Measurements from ENCODE around the gene PSG4. TPM values are rescaled to one million over a fixed set of nuclear protein-coding genes. Genes with fewer than 3 reads are reported as not detected.
"Not testable (repeated sequence)": the region's sequence is repeated elsewhere in the genome, so short reads cannot be mapped to it uniquely, and the experiment has no call there.

Gene PSG4
- total RNA-seq, 1 experiment from 2014 or later = not detected

- H2AK5ac ChIP-seq (ENCODE audit: insufficient read length, low read length); H3K9ac ChIP-seq (ENCODE audit: extremely low read depth, insufficient read length, low read length); H3K4me1 ChIP-seq (ENCODE audit: insufficient read depth, low read length); H3K14ac ChIP-seq (ENCODE audit: insufficient read depth, low read length); H4K20me1 ChIP-seq (ENCODE audit: control insufficient read depth, insufficient read depth, insufficient read length); H3K23me2 ChIP-seq (ENCODE audit: insufficient read length, low read depth, low read length, poor library complexity, severe bottlenecking); H3K27ac ChIP-seq (ENCODE audit: insufficient read length, low read depth, low read length); DNase-seq; H2BK15ac ChIP-seq (ENCODE audit: low read depth, low read length); H2BK5ac ChIP-seq (ENCODE audit: insufficient read length, low read length); H3K56ac ChIP-seq (ENCODE audit: insufficient read length, low read depth, low read length); H3K27me3 ChIP-seq (ENCODE audit: insufficient read depth, low read length); H2BK20ac ChIP-seq (ENCODE audit: low read depth, low read length, poor library complexity, severe bottlenecking); H3K27ac Mint-ChIP-seq; H3K4me2 ChIP-seq (ENCODE audit: insufficient read depth, insufficient read length, low read length); H4K91ac ChIP-seq (ENCODE audit: insufficient read length, low read depth, low read length); H3K4me3 Mint-ChIP-seq; H3T11ph ChIP-seq (ENCODE audit: low read length); H3K4me1 Mint-ChIP-seq; H3K79me1 ChIP-seq (ENCODE audit: insufficient read depth, low read depth, low read length, poor library complexity, severe bottlenecking); H2BK120ac ChIP-seq (ENCODE audit: low read depth, low read length, poor library complexity, severe bottlenecking); H3K79me2 ChIP-seq (ENCODE audit: insufficient read depth, low read length); H3K27me3 Mint-ChIP-seq (ENCODE audit: low read depth); H3K18ac ChIP-seq (ENCODE audit: insufficient read length, low read depth, low read length); H2BK12ac ChIP-seq (ENCODE audit: insufficient read length, low read depth, low read length); H4K5ac ChIP-seq (ENCODE audit: insufficient read length, low read depth, low read length); H3K4ac ChIP-seq (ENCODE audit: low read depth, low read length); H4K8ac ChIP-seq (replicated peaks; ENCODE audit: insufficient read length, low read depth, low read length); H2AFZ ChIP-seq (ENCODE audit: low read length); H3K23ac ChIP-seq (ENCODE audit: insufficient read length, low read depth, low read length): not testable (repeated sequence)
- Mint-ChIP-seq H3K36me3 (ENCODE audit: insufficient read depth in 1 of 3, low read depth in 3 of 3) (peaks cover 0 to 17% (median 4%) of the 10 kb centered on the region in 3 experiments; a peak in 5 of 7 replicates), H3K9me3 (peaks cover 88% of the 10 kb centered on the region in 2 experiments)
- TF ChIP-seq CTCF (conservative IDR thresholded peaks at IDR 0.05) = peak; percentile 36; the same call in 2 of the 3 replicates
- no CpG with 5 or more reads among the region's 1 CpG for WGBS (ENCODE audit: extremely low coverage, insufficient read length, low lambda C conversion rate)
- H3K9me3 ChIP-seq (ENCODE audit: control insufficient read depth, low read depth, low read length) = peaks cover 34% of the 10 kb centered on the region
Observed at GRCh38 chr19:43179569-43180147, 25.8 kb downstream of the PSG4 start.

DNA sequence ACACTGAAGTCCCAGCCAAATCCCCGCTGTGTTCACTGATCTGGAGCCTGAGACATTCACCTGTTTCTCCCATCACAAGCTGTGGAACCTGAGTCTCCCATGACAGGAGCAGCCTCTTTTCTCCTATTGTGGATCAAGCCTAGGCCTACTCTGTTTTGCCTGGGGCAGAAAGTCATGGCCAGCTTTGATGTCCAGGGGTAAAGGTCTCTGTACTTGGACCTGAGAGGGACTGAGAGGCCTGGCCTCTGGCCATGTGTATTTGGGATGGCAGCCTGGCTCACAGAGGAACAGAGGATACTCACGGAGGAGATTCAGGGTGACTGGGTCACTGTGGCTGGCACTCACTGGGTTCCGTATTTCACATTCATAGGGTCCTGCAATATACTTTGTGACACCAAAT lies 26.9 kb downstream of the PSG4 start:
- H3K9me3 Mint-ChIP-seq = peaks cover 90% of the 10 kb centered on the region in 2 experiments
- H3K27ac Mint-ChIP-seq = not testable (repeated sequence)

More for the DNA sequence above, 26.9 kb downstream of the PSG4 start:
- H3K4me2 ChIP-seq (ENCODE audit: insufficient read depth, insufficient read length, low read length); H3K23me2 ChIP-seq (ENCODE audit: insufficient read length, low read depth, low read length, poor library complexity, severe bottlenecking); H3K4me1 ChIP-seq (ENCODE audit: insufficient read depth, low read length); H2BK120ac ChIP-seq (ENCODE audit: low read depth, low read length, poor library complexity, severe bottlenecking); H3K79me1 ChIP-seq (ENCODE audit: insufficient read depth, low read depth, low read length, poor library complexity, severe bottlenecking); H4K5ac ChIP-seq (ENCODE audit: insufficient read length, low read depth, low read length); H3K27me3 ChIP-seq (ENCODE audit: insufficient read depth, low read length); H2AK5ac ChIP-seq (ENCODE audit: insufficient read length, low read length); H3K18ac ChIP-seq (ENCODE audit: insufficient read length, low read depth, low read length); H2AFZ ChIP-seq (ENCODE audit: low read length); H2BK12ac ChIP-seq (ENCODE audit: insufficient read length, low read depth, low read length); H4K91ac ChIP-seq (ENCODE audit: insufficient read length, low read depth, low read length); H2BK15ac ChIP-seq (ENCODE audit: low read depth, low read length); H3K4ac ChIP-seq (ENCODE audit: low read depth, low read length); H3K4me1 Mint-ChIP-seq; H3K27ac ChIP-seq (ENCODE audit: insufficient read length, low read depth, low read length); H3K14ac ChIP-seq (ENCODE audit: insufficient read depth, low read length); H3K23ac ChIP-seq (ENCODE audit: insufficient read length, low read depth, low read length); H3T11ph ChIP-seq (ENCODE audit: low read length); H2BK20ac ChIP-seq (ENCODE audit: low read depth, low read length, poor library complexity, severe bottlenecking); H4K8ac ChIP-seq (replicated peaks; ENCODE audit: insufficient read length, low read depth, low read length); H4K20me1 ChIP-seq (ENCODE audit: control insufficient read depth, insufficient read depth, insufficient read length); H2BK5ac ChIP-seq (ENCODE audit: insufficient read length, low read length); H3K9ac ChIP-seq (ENCODE audit: extremely low read depth, insufficient read length, low read length); H3K79me2 ChIP-seq (ENCODE audit: insufficient read depth, low read length); H3K4me3 Mint-ChIP-seq; H3K56ac ChIP-seq (ENCODE audit: insufficient read length, low read depth, low read length); DNase-seq; H3K27me3 Mint-ChIP-seq (ENCODE audit: low read depth): not testable (repeated sequence)
- no CpG with 5 or more reads among the region's 3 CpGs for WGBS (ENCODE audit: extremely low coverage, insufficient read length, low lambda C conversion rate)
- peaks cover 31% of the 10 kb centered on the region for H3K9me3 ChIP-seq (ENCODE audit: control insufficient read depth, low read depth, low read length)
- peaks cover 0 to 17% (median 4%) of the 10 kb centered on the region in 3 experiments; a peak in 5 of 7 replicates for H3K36me3 Mint-ChIP-seq (ENCODE audit: insufficient read depth in 1 of 3, low read depth in 3 of 3)
